Measurements from ENCODE around the gene EDAR. TPM values are rescaled to one million over a fixed set of nuclear protein-coding genes. Genes with fewer than 3 reads are reported as not detected.

The EDAR gene
- total and polyA plus RNA-seq, 10 of the 15 experiments (the other 5 are each of a cell fraction or from before 2014, with no cell fraction given), result 0.04 TPM; not detected in 9

DNA sequence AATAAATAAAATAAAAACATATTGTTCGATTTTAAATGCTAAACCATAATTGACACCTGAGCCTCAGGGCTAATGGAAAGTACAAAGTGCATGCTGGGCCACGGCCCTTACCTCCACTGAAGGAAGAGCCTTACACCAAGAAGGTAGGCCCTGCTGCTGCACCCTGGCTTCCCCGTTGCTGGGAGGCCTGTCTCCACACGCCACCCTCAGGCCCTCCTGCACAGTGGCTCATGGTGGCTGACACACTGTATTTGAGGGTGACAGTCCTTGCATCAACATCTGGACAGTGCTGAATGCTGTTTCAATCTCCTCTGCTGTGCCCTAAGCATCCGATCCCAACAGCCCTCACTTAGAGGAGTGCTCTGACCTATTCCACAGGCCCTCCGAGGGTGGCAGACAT, 39.3 kb upstream of the EDAR start:
- intact Hi-C loops (cut with micrococcal nuclease; ENCODE audit: unreplicated experiment), result no loop called here
- 39% methylated on average over 6 of the region's 6 CpGs for WGBS (ENCODE audit: insufficient coverage, insufficient replicate concordance, low lambda C conversion rate, missing lambda C conversion rate)

DNA sequence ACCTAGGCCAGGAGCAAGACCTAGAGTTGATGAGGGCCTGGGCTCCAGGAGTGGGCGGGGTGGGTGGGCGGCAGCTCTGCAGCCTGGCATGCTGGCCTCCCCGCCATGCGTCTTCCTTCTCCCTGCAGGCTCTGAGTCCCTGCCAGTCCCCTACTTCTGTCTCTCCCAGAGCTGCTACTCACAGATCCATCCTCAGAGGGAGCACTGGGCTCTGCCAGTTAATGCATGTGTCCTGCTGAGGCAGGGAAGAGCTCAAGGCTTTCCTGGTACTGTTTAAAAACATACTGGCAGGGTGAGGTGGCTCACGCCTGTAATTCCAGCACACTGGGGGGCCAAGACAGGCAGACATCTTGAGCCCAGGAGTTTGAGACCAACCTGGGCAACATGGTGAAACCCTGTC, 38.7 kb upstream of the EDAR start:
- FAIRE-seq (no peak), ATAC-seq (no peak), DNase-seq (ENCODE audit: low read depth, low spot score) (no peak)
- no TSS peak for BruUV-seq (replicated peaks)
- H3K27me3 ChIP-seq (replicated peaks in 1 of 2; ENCODE audit: control insufficient read depth in 2 of 2, insufficient read depth in 2 of 2, low read length in 1 of 2), result no peaks in the 10 kb centered on the region
- no peak overlapping the region for H3K9ac ChIP-seq (ENCODE audit: control insufficient read depth, insufficient read depth, low read length)
- H2AFZ ChIP-seq (ENCODE audit: control insufficient read depth, low read depth, low read length), result no peak overlapping the region
- H3K4me2 ChIP-seq (ENCODE audit: control insufficient read depth, insufficient read depth), result no peak overlapping the region
- WGBS (ENCODE audit: insufficient coverage, insufficient replicate concordance, low lambda C conversion rate, missing lambda C conversion rate), result 49% methylated on average over 5 of the region's 5 CpGs
- no peaks in the 10 kb centered on the region for H4K20me1 ChIP-seq (ENCODE audit: control insufficient read depth, insufficient read depth)
- TF ChIP-seq HDAC6 (IDR thresholded peaks at IDR 0.05; ENCODE audit: unreplicated experiment) (no peak), SRF (IDR thresholded peaks at IDR 0.05; ENCODE audit: low read depth in 2 of 2, low read length in 2 of 2) (no peak)
- ChIA-PET RAD21 (ENCODE audit: unreplicated experiment) (no interaction called here), SMC1A (ENCODE audit: uncharacterized antibody, unreplicated experiment) (no interaction called here), POLR2A (no interaction called here), CTCF (interaction anchor here (1.0 kb wide), 1 partner anchor 37 kb away, joined by 3 read pairs; no protein-coding TSS in a partner anchor)
- no peaks in the 10 kb centered on the region for H3K9me3 ChIP-seq (replicated peaks; ENCODE audit: control insufficient read depth, insufficient read depth, low read length)
- intact Hi-C loops (cut with micrococcal nuclease; ENCODE audit: unreplicated experiment) (no loop called here), in situ Hi-C loops (cut with MboI) (no loop called here)
- no peak overlapping the region for H3K27ac ChIP-seq (ENCODE audit: control insufficient read depth, insufficient read depth)
- no peak overlapping the region for H3K4me3 ChIP-seq
- H3K79me2 ChIP-seq (ENCODE audit: control insufficient read depth, insufficient read depth, low read length), result no peaks in the 10 kb centered on the region
- no peaks in the 10 kb centered on the region for H3K36me3 ChIP-seq (ENCODE audit: control insufficient read depth in 2 of 2, insufficient read depth in 2 of 2, low read length in 1 of 2)
- peaks cover 6% of the 10 kb centered on the region for H3K4me1 ChIP-seq (ENCODE audit: control insufficient read depth, insufficient read depth, low read length)

More for the DNA sequence above, 39.3 kb upstream of the EDAR start:
- H3K27me3 ChIP-seq (replicated peaks in 1 of 2; ENCODE audit: control insufficient read depth in 2 of 2, insufficient read depth in 2 of 2, low read length in 1 of 2), result no peaks in the 10 kb centered on the region
- FAIRE-seq (no peak), DNase-seq (ENCODE audit: low read depth, low spot score) (no peak), ATAC-seq (0 out of 3 replicates have a peak, but pooled peaks have one; percentile 13)
- BruUV-seq (replicated peaks), result no TSS peak
- ChIA-PET POLR2A (no interaction called here), CTCF (no interaction called here), SMC1A (ENCODE audit: uncharacterized antibody, unreplicated experiment) (no interaction called here), RAD21 (ENCODE audit: unreplicated experiment) (no interaction called here)
- TF ChIP-seq PAX5 (IDR thresholded peaks at IDR 0.05; ENCODE audit: borderline replicate concordance, low read depth, low read length), result no peak
- TF ChIP-seq, protein P1, sequence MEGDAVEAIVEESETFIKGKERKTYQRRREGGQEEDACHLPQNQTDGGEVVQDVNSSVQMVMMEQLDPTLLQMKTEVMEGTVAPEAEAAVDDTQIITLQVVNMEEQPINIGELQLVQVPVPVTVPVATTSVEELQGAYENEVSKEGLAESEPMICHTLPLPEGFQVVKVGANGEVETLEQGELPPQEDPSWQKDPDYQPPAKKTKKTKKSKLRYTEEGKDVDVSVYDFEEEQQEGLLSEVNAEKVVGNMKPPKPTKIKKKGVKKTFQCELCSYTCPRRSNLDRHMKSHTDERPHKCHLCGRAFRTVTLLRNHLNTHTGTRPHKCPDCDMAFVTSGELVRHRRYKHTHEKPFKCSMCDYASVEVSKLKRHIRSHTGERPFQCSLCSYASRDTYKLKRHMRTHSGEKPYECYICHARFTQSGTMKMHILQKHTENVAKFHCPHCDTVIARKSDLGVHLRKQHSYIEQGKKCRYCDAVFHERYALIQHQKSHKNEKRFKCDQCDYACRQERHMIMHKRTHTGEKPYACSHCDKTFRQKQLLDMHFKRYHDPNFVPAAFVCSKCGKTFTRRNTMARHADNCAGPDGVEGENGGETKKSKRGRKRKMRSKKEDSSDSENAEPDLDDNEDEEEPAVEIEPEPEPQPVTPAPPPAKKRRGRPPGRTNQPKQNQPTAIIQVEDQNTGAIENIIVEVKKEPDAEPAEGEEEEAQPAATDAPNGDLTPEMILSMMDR (IDR thresholded peaks at IDR 0.05 in 2 of 3, conservative IDR thresholded peaks at IDR 0.05 in 1 of 3; ENCODE audit: control insufficient read depth in 2 of 3, extremely low read depth in 1 of 3, insufficient read depth in 1 of 3, low read depth in 3 of 3, low read length in 3 of 3), result 0 out of 6 replicates have a peak, but pooled peaks of 1 of the 3 experiments have one; percentile 1
- in situ Hi-C loops (cut with MboI), result no loop called here
- no peaks in the 10 kb centered on the region for H4K20me1 ChIP-seq (ENCODE audit: control insufficient read depth, insufficient read depth)
- H3K4me2 ChIP-seq (ENCODE audit: control insufficient read depth, insufficient read depth), result no peak overlapping the region
- no peak overlapping the region for H2AFZ ChIP-seq (ENCODE audit: control insufficient read depth, low read depth, low read length)
- no peaks in the 10 kb centered on the region for H3K79me2 ChIP-seq (ENCODE audit: control insufficient read depth, insufficient read depth, low read length)
- H3K9ac ChIP-seq (ENCODE audit: control insufficient read depth, insufficient read depth, low read length), result no peak overlapping the region
- no peak overlapping the region for H3K4me3 ChIP-seq
- no peak overlapping the region for H3K27ac ChIP-seq (ENCODE audit: control insufficient read depth, insufficient read depth)
- no peaks in the 10 kb centered on the region for H3K36me3 ChIP-seq (ENCODE audit: control insufficient read depth in 2 of 2, insufficient read depth in 2 of 2, low read length in 1 of 2)
- H3K9me3 ChIP-seq (replicated peaks; ENCODE audit: control insufficient read depth, insufficient read depth, low read length), result no peaks in the 10 kb centered on the region; the same call in 2 of the 3 replicates
- peaks cover 6% of the 10 kb centered on the region for H3K4me1 ChIP-seq (ENCODE audit: control insufficient read depth, insufficient read depth, low read length)
